Activated CD8-positive, alpha-beta memory T cell treated with anti-CD3 and anti-CD28 coated beads for 24 hours (primary cell): Measurements from ENCODE around the gene GCNT2.
"Not testable (repeated sequence)": the region's sequence is repeated elsewhere in the genome, so short reads cannot be mapped to it uniquely, and the experiment has no call there.

Experiments
- DNase-seq: peaks from one replicate; pipeline ENCODE4 v3.0.0-alpha.2; 2020

The GCNT2 gene

GRCh38 chr6:10613723-10614122, 92.6 kb downstream of the GCNT2 start:
- no peak for DNase-seq

GRCh38 chr6:10615675-10616074, 94.5 kb downstream of the GCNT2 start:
- DNase-seq, result no peak

- not testable (repeated sequence) for DNase-seq
These were observed 95.1 kb downstream of the GCNT2 start for GRCh38 chr6:10616266-10616665.

- no peak for DNase-seq
These were observed 96.0 kb downstream of the GCNT2 start for GRCh38 chr6:10617008-10617696.

- no peak for DNase-seq
These were observed 97.3 kb downstream of the GCNT2 start for GRCh38 chr6:10618409-10618808.

GRCh38 chr6:10621213-10621612, 100.1 kb downstream of the GCNT2 start:
- no peak for DNase-seq

GRCh38 chr6:10621847-10622246, 100.7 kb downstream of the GCNT2 start:
- DNase-seq, result no peak

GRCh38 chr6:10624836-10625235, 103.7 kb downstream of the GCNT2 start:
- no peak for DNase-seq

- no peak for DNase-seq
These were observed 105.1 kb downstream of the GCNT2 start for GRCh38 chr6:10626154-10626741.

GRCh38 chr6:10627800-10628199, 106.6 kb downstream of the GCNT2 start:
- no peak for DNase-seq

GRCh38 chr6:10630178-10630577, 109.0 kb downstream of the GCNT2 start:
- DNase-seq, result no peak

GRCh38 chr6:10633216-10633615, 112.1 kb downstream of the GCNT2 start:
- no peak for DNase-seq

GRCh38 chr6:10640412-10640811, 119.3 kb downstream of the GCNT2 start:
- no peak for DNase-seq

- no peak for DNase-seq
These were observed 120.4 kb downstream of the GCNT2 start for GRCh38 chr6:10641528-10641927.

GRCh38 chr6:10643201-10643651, 122.1 kb downstream of the GCNT2 start:
- DNase-seq, result no peak

GRCh38 chr6:10644225-10644624, 123.1 kb downstream of the GCNT2 start:
- DNase-seq, result no peak

- DNase-seq, result no peak
These were observed 134.4 kb downstream of the GCNT2 start for GRCh38 chr6:10655508-10656055.

GRCh38 chr6:10658910-10659698, 138.0 kb downstream of the GCNT2 start:
- no peak for DNase-seq

GRCh38 chr6:10659699-10660348, 138.7 kb downstream of the GCNT2 start:
- peak; percentile 59 for DNase-seq

GRCh38 chr6:10660431-10661191, 139.5 kb downstream of the GCNT2 start:
- not testable (repeated sequence) for DNase-seq

- no peak for DNase-seq
These were observed 141.1 kb downstream of the GCNT2 start for GRCh38 chr6:10662207-10662606.

GRCh38 chr6:10662742-10663141, 141.6 kb downstream of the GCNT2 start:
- no peak for DNase-seq
